Renal pelvis (tissue), 4 donors: ENCODE results near the gene CHST9. TPM values are rescaled to one million over a fixed set of nuclear protein-coding genes. Genes with fewer than 3 reads are reported as not detected.
"Not testable (repeated sequence)": the region's sequence is repeated elsewhere in the genome, so short reads cannot be mapped to it uniquely, and the experiment has no call there.

Experiments used
- DNase-seq: peaks from one replicate; pipeline ENCODE4 v3.0.0-alpha.2; 2013
- polyA plus RNA-seq, 3 donors: library from polyadenylated mRNA; unstranded; fragments of 120-200 nt; gene quantifications; one replicate each; pipeline ENCODE4 v1.2.1, GENCODE V29; 2013; ENCODE audit not compliant: insufficient read length in 3 of 3

CHST9 gene
- polyA plus RNA-seq, 3 donors, result 2.9 to 3.7 (median 3.3) TPM

GRCh38 chr18:27110319-27110718 lies 74.8 kb downstream of the CHST9 start:
- DNase-seq, result no peak

- peak; percentile 7 for DNase-seq
Measured at GRCh38 chr18:27109451-27109850, 75.7 kb downstream of the CHST9 start.

GRCh38 chr18:27108842-27109241 lies 76.3 kb downstream of the CHST9 start:
- DNase-seq, result no peak

- no peak for DNase-seq
Measured at GRCh38 chr18:27104743-27105142, 80.4 kb downstream of the CHST9 start.

- DNase-seq, result no peak
Measured at GRCh38 chr18:27094621-27095020, 90.5 kb downstream of the CHST9 start.

- not testable (repeated sequence) for DNase-seq
Measured at GRCh38 chr18:27093290-27093689, 91.8 kb downstream of the CHST9 start.

- peak; percentile 15 for DNase-seq
Measured at GRCh38 chr18:27081701-27082100, 103.4 kb downstream of the CHST9 start.

- DNase-seq, result peak; percentile 55
Measured at GRCh38 chr18:27075828-27076227, 109.3 kb downstream of the CHST9 start.

GRCh38 chr18:27073404-27073830 lies 111.7 kb downstream of the CHST9 start:
- no peak for DNase-seq

GRCh38 chr18:27064673-27065072 lies 120.4 kb downstream of the CHST9 start:
- DNase-seq, result no peak

- no peak for DNase-seq
Measured at GRCh38 chr18:27062802-27063201, 122.3 kb downstream of the CHST9 start.

GRCh38 chr18:27061488-27062095 lies 123.5 kb downstream of the CHST9 start:
- DNase-seq, result no peak

- peak; percentile 24 for DNase-seq
Measured at GRCh38 chr18:27057519-27058234, 127.4 kb downstream of the CHST9 start.

- DNase-seq, result no peak
Measured at GRCh38 chr18:27054926-27055325, 130.2 kb downstream of the CHST9 start.

GRCh38 chr18:27049969-27050368 lies 135.1 kb downstream of the CHST9 start:
- DNase-seq, result no peak

GRCh38 chr18:27045342-27045741 lies 139.8 kb downstream of the CHST9 start:
- no peak for DNase-seq

- DNase-seq, result no peak
Measured at GRCh38 chr18:27042177-27042576, 142.9 kb downstream of the CHST9 start.

- DNase-seq, result no peak
Measured at GRCh38 chr18:27040796-27041195, 144.3 kb downstream of the CHST9 start.

GRCh38 chr18:27033722-27034121 lies 151.4 kb downstream of the CHST9 start:
- DNase-seq, result no peak

- DNase-seq, result no peak
Measured at GRCh38 chr18:27030421-27030820, 154.7 kb downstream of the CHST9 start.

GRCh38 chr18:27022477-27022876 lies 162.6 kb downstream of the CHST9 start:
- no peak for DNase-seq

GRCh38 chr18:27017901-27018500 lies 167.1 kb downstream of the CHST9 start:
- DNase-seq, result no peak

GRCh38 chr18:27014841-27015240 lies 170.3 kb downstream of the CHST9 start:
- no peak for DNase-seq
